B cell (primary cell): ENCODE measurements around the gene SPATA7. TPM values are rescaled to one million over a fixed set of nuclear protein-coding genes. Genes with fewer than 3 reads are reported as not detected.

ENCODE experiments used
- ATAC-seq: fragments of 200-7000 bp; cut with Tn5 transposase; one replicate; pipeline ENCODE4 v1.10.0; 2021; ENCODE audit warnings: low read depth, mild to moderate bottlenecking, moderate number of reproducible peaks, moderate library complexity
- CTCF ChIA-PET: fragments of 350-600 bp; sonication (Branson Sonifier 250); formaldehyde crosslinking; loops from one replicate; lab custom pipeline; 2021; ENCODE audit warnings: antibody characterized with exemption, inconsistent platforms; lab: Charles Lee
- POLR2A ChIA-PET: fragments of 350-600 bp; sonication (Branson Sonifier 250); formaldehyde crosslinking; loops from one replicate; lab custom pipeline; 2021; ENCODE audit warnings: antibody characterized with exemption; lab: Charles Lee
- DNase-seq: peaks from one replicate; pipeline ENCODE4 v3.0.0; 2013
- H2AFZ ChIP-seq: 2 replicates; pipeline ENCODE4 v1.6.1; 2012; ENCODE audit warnings: mild to moderate bottlenecking, low read depth, low read length; ENCODE audit not compliant: insufficient read depth, poor library complexity, severe bottlenecking
- H3K27ac ChIP-seq, 2 donors: 1 replicate in 1 of 2; 2 replicates in 1 of 2; pipeline ENCODE4 v1.5.1; 2012 to 2013; ENCODE audit warnings: low read length in 2 of 2, mild to moderate bottlenecking in 2 of 2, moderate library complexity in 1 of 2
- H3K27me3 ChIP-seq, 4 experiments: fragments of 200-600 bp in 1 of 4; sonication (generic) in 1 of 4; replicated peaks in 1 of 4; 1 replicate in 2 of 4; 2 replicates in 2 of 4; pipeline versions ENCODE4 v1.6.1 to v1.7.0; 2013 to 2016; ENCODE audit warnings: low read length in 3 of 4, mild to moderate bottlenecking in 2 of 4, mixed read lengths in 1 of 4, moderate library complexity in 1 of 4; ENCODE audit not compliant: insufficient read depth in 4 of 4, control insufficient read depth in 3 of 4; ENCODE audit errors: control extremely low read depth in 1 of 4
- H3K36me3 ChIP-seq, 2 experiments: replicated peaks in 1 of 2; 1 replicate in 1 of 2; 2 replicates in 1 of 2; pipeline versions ENCODE4 v1.6.1 to v1.7.1; 2013; ENCODE audit warnings: low read length in 1 of 2; ENCODE audit not compliant: insufficient read depth in 2 of 2, control insufficient read depth in 1 of 2; ENCODE audit errors: control extremely low read depth in 1 of 2, extremely low read depth in 1 of 2
- H3K4me1 ChIP-seq, 2 donors: fragments of 200-600 bp in 1 of 2; sonication (generic) in 1 of 2; 1 replicate in 1 of 2; 2 replicates in 1 of 2; pipeline versions ENCODE4 v1.5.1 to v1.6.1; 2013 to 2017; ENCODE audit warnings: low read length in 2 of 2; ENCODE audit not compliant: control insufficient read depth in 2 of 2, insufficient read depth in 2 of 2
- H3K4me2 ChIP-seq: replicated peaks from 2 replicates; pipeline ENCODE3; 2012; ENCODE audit warnings: mild to moderate bottlenecking, low read depth, low read length; ENCODE audit not compliant: poor library complexity, severe bottlenecking
- H3K4me3 ChIP-seq, 5 experiments: fragments of 200-600 bp in 1 of 5; sonication (generic) in 1 of 5; 1 replicate in 3 of 5; 2 replicates in 2 of 5; pipeline versions ENCODE4 v1.5.1 to v1.7.0; 2011 to 2016; ENCODE audit warnings: low read length in 4 of 5, mild to moderate bottlenecking in 4 of 5, low read depth in 2 of 5, control low read depth in 1 of 5, moderate library complexity in 1 of 5; ENCODE audit not compliant: insufficient read depth in 1 of 5; ENCODE audit errors: control extremely low read depth in 1 of 5, extremely low read depth in 1 of 5
- H3K79me2 ChIP-seq: fragments of 200-600 bp; sonication (generic); one replicate; pipeline ENCODE4 v1.6.0; 2016; ENCODE audit warnings: low read length; ENCODE audit not compliant: control insufficient read depth, insufficient read depth
- H3K9ac ChIP-seq: fragments of 200-600 bp; sonication (generic); 2 replicates; pipeline ENCODE4 v1.6.1; 2017; ENCODE audit warnings: mild to moderate bottlenecking, low read length, moderate library complexity
- H3K9me3 ChIP-seq, 3 donors: one replicate each; pipeline versions ENCODE4 v1.6.1 to v1.7.1; 2013; ENCODE audit warnings: low read length in 2 of 3; ENCODE audit not compliant: control insufficient read depth in 2 of 3, insufficient read depth in 1 of 3; ENCODE audit errors: control extremely low read depth in 1 of 3
- H4K20me1 ChIP-seq: 2 replicates; pipeline ENCODE4 v1.6.0; 2012; ENCODE audit warnings: mild to moderate bottlenecking, low read length; ENCODE audit not compliant: insufficient read depth, control insufficient read depth, poor library complexity, severe bottlenecking
- H3K27ac Mint-ChIP-seq: one replicate; pipeline ENCODE4 v1.8.0; 2021; ENCODE audit warnings: mixed read lengths
- H3K27me3 Mint-ChIP-seq: one replicate; pipeline ENCODE4 v1.8.0; 2021; ENCODE audit warnings: mixed read lengths
- H3K4me1 Mint-ChIP-seq: one replicate; pipeline ENCODE4 v1.8.0; 2021; ENCODE audit warnings: mixed read lengths
- H3K4me3 Mint-ChIP-seq: one replicate; pipeline ENCODE4 v1.8.0; 2021; ENCODE audit warnings: mixed read lengths
- H3K9me3 Mint-ChIP-seq: one replicate; pipeline ENCODE4 v1.8.0; 2022; ENCODE audit warnings: mixed read lengths; ENCODE audit not compliant: insufficient read depth
- EZH2 ChIP-seq: IDR thresholded peaks from 2 replicates; pipeline ENCODE4 v1.6.1; 2012; ENCODE audit warnings: borderline replicate concordance, low read depth, mild to moderate bottlenecking, moderate library complexity, low read length; ENCODE audit not compliant: insufficient read depth, poor library complexity, severe bottlenecking
- WGBS: methylation state at CpG from one replicate; pipeline ENCODE4 v1.1.5; 2013; ENCODE audit warnings: missing lambda C conversion rate; ENCODE audit not compliant: insufficient coverage; 5-methylcytosine and 5-hydroxymethylcytosine counted together
- intact Hi-C: fragments of 100-400 bp; cut with micrococcal nuclease; formaldehyde crosslinking; loops from one replicate; pipeline ENCODE4 v1.10.0; 2022
- polyA plus RNA-seq: library from polyadenylated mRNA; depleted of rRNA; stranded (reverse); fragments of >200 nt; gene quantifications from 2 replicates; pipeline ENCODE4 v1.2.3, GENCODE V29; 2012
- total RNA-seq, 2 donors: library from RNA; stranded (reverse); fragments of 120-200 nt in 1 of 2; gene quantifications; 1 replicate in 1 of 2; 2 replicates in 1 of 2; pipeline versions ENCODE4 v1.2.3 to v1.2.4, GENCODE V29; 2013 to 2022
- TF ChIP-seq, protein P1 (sequence below): fragments of 200-600 bp; IDR thresholded peaks from one replicate; pipeline ENCODE4 v1.8.0; 2022; ENCODE audit warnings: antibody characterized with exemption, mild to moderate bottlenecking

SPATA7 gene
- total and polyA plus RNA-seq, 2 donors (not counting 1 experiment from before 2014, with no cell fraction given): 0.86 to 3.2 TPM

DNA sequence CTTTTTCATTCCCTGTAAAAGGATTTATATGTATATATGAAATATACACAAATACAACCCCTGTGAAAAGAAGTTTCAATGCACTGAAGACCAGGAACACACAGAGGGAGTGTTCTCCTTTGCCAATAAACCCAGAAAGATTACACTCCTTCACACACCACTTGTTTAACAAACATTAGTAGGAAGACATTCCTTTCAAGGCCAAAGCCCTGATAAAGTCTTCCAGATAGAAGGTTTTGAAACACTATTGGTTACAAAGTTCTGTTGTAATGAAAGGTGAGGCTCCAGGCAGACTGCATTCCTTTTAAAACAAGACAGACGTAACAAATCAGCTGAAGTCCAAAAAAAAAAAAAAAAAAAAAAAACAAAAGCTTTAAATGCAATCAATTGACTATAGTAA lies 88.3 kb downstream of the SPATA7 start:
- Histone ChIP-seq H2AFZ (no peak overlapping the region), H3K9ac (no peak overlapping the region), H3K4me2 (no peak overlapping the region), H3K27me3 (no peaks in the 10 kb centered on the region), H3K9me3 (peaks cover 0 to 2% (median 0%) of the 10 kb centered on the region in 3 donors), H3K36me3 (no peaks in the 10 kb centered on the region), H3K4me3 (no peak overlapping the region), H3K79me2 (no peaks in the 10 kb centered on the region), H3K27ac (no peak overlapping the region), H3K4me1 (no peaks in the 10 kb centered on the region), H4K20me1 (no peaks in the 10 kb centered on the region)
- DNase-seq (no peak), ATAC-seq (no peak)
- no peak overlapping the region for H3K27ac Mint-ChIP-seq
- H3K9me3 Mint-ChIP-seq: no peaks in the 10 kb centered on the region
- intact Hi-C loops: no loop called here
- no peaks in the 10 kb centered on the region for H3K4me1 Mint-ChIP-seq
- no peak overlapping the region for H3K4me3 Mint-ChIP-seq
- no CpG with 5 or more reads among the region's 1 CpG for whole genome bisulfite sequencing
- POLR2A ChIA-PET: no interaction called here
- no peaks in the 10 kb centered on the region for H3K27me3 Mint-ChIP-seq
- no peak for TF ChIP-seq EZH2
- TF ChIP-seq, protein P1, sequence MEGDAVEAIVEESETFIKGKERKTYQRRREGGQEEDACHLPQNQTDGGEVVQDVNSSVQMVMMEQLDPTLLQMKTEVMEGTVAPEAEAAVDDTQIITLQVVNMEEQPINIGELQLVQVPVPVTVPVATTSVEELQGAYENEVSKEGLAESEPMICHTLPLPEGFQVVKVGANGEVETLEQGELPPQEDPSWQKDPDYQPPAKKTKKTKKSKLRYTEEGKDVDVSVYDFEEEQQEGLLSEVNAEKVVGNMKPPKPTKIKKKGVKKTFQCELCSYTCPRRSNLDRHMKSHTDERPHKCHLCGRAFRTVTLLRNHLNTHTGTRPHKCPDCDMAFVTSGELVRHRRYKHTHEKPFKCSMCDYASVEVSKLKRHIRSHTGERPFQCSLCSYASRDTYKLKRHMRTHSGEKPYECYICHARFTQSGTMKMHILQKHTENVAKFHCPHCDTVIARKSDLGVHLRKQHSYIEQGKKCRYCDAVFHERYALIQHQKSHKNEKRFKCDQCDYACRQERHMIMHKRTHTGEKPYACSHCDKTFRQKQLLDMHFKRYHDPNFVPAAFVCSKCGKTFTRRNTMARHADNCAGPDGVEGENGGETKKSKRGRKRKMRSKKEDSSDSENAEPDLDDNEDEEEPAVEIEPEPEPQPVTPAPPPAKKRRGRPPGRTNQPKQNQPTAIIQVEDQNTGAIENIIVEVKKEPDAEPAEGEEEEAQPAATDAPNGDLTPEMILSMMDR: no peak
- CTCF ChIA-PET: no interaction called here

DNA sequence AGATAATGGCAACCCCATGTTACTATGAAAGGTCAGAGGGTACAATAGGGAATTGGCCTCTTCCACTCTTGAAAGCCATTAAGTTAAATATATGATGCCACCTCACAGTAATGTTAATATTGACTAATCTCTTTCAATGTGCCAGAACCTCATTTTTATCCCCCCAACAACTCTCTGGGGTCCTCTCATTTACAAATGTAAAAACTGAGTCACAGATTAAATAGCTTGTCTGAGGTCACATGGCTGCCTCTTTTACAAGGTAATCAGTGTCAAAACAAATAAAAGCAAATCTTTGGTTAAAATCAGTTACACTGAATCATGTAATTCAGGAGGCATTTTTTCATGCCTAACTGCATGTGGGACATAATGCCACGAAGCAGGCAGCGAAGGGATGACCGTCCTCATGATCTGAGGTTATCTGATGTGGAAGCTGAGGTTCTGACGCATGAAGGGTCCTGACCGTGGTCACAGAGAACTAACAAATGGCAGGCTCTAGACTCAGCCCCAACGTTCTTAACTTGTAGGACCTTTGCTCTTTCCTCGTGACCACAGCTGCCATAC lies 90.8 kb downstream of the SPATA7 start:
- intact Hi-C loops: no loop called here
- no peaks in the 10 kb centered on the region for H3K27me3 ChIP-seq
- ChIA-PET POLR2A (no interaction called here), CTCF (no interaction called here)
- H3K4me2 ChIP-seq: no peak overlapping the region
- Mint-ChIP-seq H3K4me1 (no peaks in the 10 kb centered on the region), H3K27me3 (peaks cover 6% of the 10 kb centered on the region), H3K9me3 (no peaks in the 10 kb centered on the region), H3K27ac (no peak overlapping the region), H3K4me3 (no peak overlapping the region)
- DNase-seq (no peak), ATAC-seq (no peak)
- H4K20me1 ChIP-seq: no peaks in the 10 kb centered on the region
- WGBS: 89% methylated on average over 7 of the region's 7 CpGs
- H3K79me2 ChIP-seq: no peaks in the 10 kb centered on the region
- TF ChIP-seq, protein P1: no peak
- TF ChIP-seq EZH2: no peak
- H3K36me3 ChIP-seq: no peaks in the 10 kb centered on the region
- H2AFZ ChIP-seq: no peak overlapping the region
- H3K9ac ChIP-seq: no peak overlapping the region
- H3K27ac ChIP-seq: no peak overlapping the region
- H3K4me3 ChIP-seq: no peak overlapping the region
- H3K9me3 ChIP-seq: peaks cover 0 to 10% (median 0%) of the 10 kb centered on the region in 3 donors
- no peaks in the 10 kb centered on the region for H3K4me1 ChIP-seq
